ENCODE data around the gene DBNDD2.

- TF ChIP-seq POLR2AphosphoS5 (IDR thresholded peaks at IDR 0.05) (no peak), POLR2A (IDR thresholded peaks at IDR 0.05) (no peak), CTCF (IDR thresholded peaks at IDR 0.05) (no peak), EP300 (IDR thresholded peaks at IDR 0.05) (no peak)
These were observed 641 bp downstream of the DBNDD2 start for GRCh38 chr20:45408646-45409213.
